B cell (primary cell): Measurements from ENCODE around the gene WARS2. TPM values are rescaled to one million over a fixed set of nuclear protein-coding genes. Genes with fewer than 3 reads are reported as not detected.

Experiments
- ATAC-seq: fragments of 200-7000 bp; cut with Tn5 transposase; one replicate; pipeline ENCODE4 v1.10.0; 2021; ENCODE audit warnings: low read depth, mild to moderate bottlenecking, moderate number of reproducible peaks, moderate library complexity
- CTCF ChIA-PET: fragments of 350-600 bp; sonication (Branson Sonifier 250); formaldehyde crosslinking; loops from one replicate; lab custom pipeline; 2021; ENCODE audit warnings: antibody characterized with exemption, inconsistent platforms; lab: Charles Lee
- POLR2A ChIA-PET: fragments of 350-600 bp; sonication (Branson Sonifier 250); formaldehyde crosslinking; loops from one replicate; lab custom pipeline; 2021; ENCODE audit warnings: antibody characterized with exemption; lab: Charles Lee
- DNase-seq: peaks from one replicate; pipeline ENCODE4 v3.0.0; 2013
- H2AFZ ChIP-seq: 2 replicates; pipeline ENCODE4 v1.6.1; 2012; ENCODE audit warnings: mild to moderate bottlenecking, low read depth, low read length; ENCODE audit not compliant: insufficient read depth, poor library complexity, severe bottlenecking
- H3K27ac ChIP-seq, 2 donors: 1 replicate in 1 of 2; 2 replicates in 1 of 2; pipeline ENCODE4 v1.5.1; 2012 to 2013; ENCODE audit warnings: low read length in 2 of 2, mild to moderate bottlenecking in 2 of 2, moderate library complexity in 1 of 2
- H3K27me3 ChIP-seq, 4 experiments: fragments of 200-600 bp in 1 of 4; sonication (generic) in 1 of 4; replicated peaks in 1 of 4; 1 replicate in 2 of 4; 2 replicates in 2 of 4; pipeline versions ENCODE4 v1.6.1 to v1.7.0; 2013 to 2016; ENCODE audit warnings: low read length in 3 of 4, mild to moderate bottlenecking in 2 of 4, mixed read lengths in 1 of 4, moderate library complexity in 1 of 4; ENCODE audit not compliant: insufficient read depth in 4 of 4, control insufficient read depth in 3 of 4; ENCODE audit errors: control extremely low read depth in 1 of 4
- H3K36me3 ChIP-seq, 2 experiments: replicated peaks in 1 of 2; 1 replicate in 1 of 2; 2 replicates in 1 of 2; pipeline versions ENCODE4 v1.6.1 to v1.7.1; 2013; ENCODE audit warnings: low read length in 1 of 2; ENCODE audit not compliant: insufficient read depth in 2 of 2, control insufficient read depth in 1 of 2; ENCODE audit errors: control extremely low read depth in 1 of 2, extremely low read depth in 1 of 2
- H3K4me1 ChIP-seq, 2 donors: fragments of 200-600 bp in 1 of 2; sonication (generic) in 1 of 2; 1 replicate in 1 of 2; 2 replicates in 1 of 2; pipeline versions ENCODE4 v1.5.1 to v1.6.1; 2013 to 2017; ENCODE audit warnings: low read length in 2 of 2; ENCODE audit not compliant: control insufficient read depth in 2 of 2, insufficient read depth in 2 of 2
- H3K4me2 ChIP-seq: replicated peaks from 2 replicates; pipeline ENCODE3; 2012; ENCODE audit warnings: mild to moderate bottlenecking, low read depth, low read length; ENCODE audit not compliant: poor library complexity, severe bottlenecking
- H3K4me3 ChIP-seq, 5 experiments: fragments of 200-600 bp in 1 of 5; sonication (generic) in 1 of 5; 1 replicate in 3 of 5; 2 replicates in 2 of 5; pipeline versions ENCODE4 v1.5.1 to v1.7.0; 2011 to 2016; ENCODE audit warnings: low read length in 4 of 5, mild to moderate bottlenecking in 4 of 5, low read depth in 2 of 5, control low read depth in 1 of 5, moderate library complexity in 1 of 5; ENCODE audit not compliant: insufficient read depth in 1 of 5; ENCODE audit errors: control extremely low read depth in 1 of 5, extremely low read depth in 1 of 5
- H3K79me2 ChIP-seq: fragments of 200-600 bp; sonication (generic); one replicate; pipeline ENCODE4 v1.6.0; 2016; ENCODE audit warnings: low read length; ENCODE audit not compliant: control insufficient read depth, insufficient read depth
- H3K9ac ChIP-seq: fragments of 200-600 bp; sonication (generic); 2 replicates; pipeline ENCODE4 v1.6.1; 2017; ENCODE audit warnings: mild to moderate bottlenecking, low read length, moderate library complexity
- H3K9me3 ChIP-seq, 3 donors: one replicate each; pipeline versions ENCODE4 v1.6.1 to v1.7.1; 2013; ENCODE audit warnings: low read length in 2 of 3; ENCODE audit not compliant: control insufficient read depth in 2 of 3, insufficient read depth in 1 of 3; ENCODE audit errors: control extremely low read depth in 1 of 3
- H4K20me1 ChIP-seq: 2 replicates; pipeline ENCODE4 v1.6.0; 2012; ENCODE audit warnings: mild to moderate bottlenecking, low read length; ENCODE audit not compliant: insufficient read depth, control insufficient read depth, poor library complexity, severe bottlenecking
- H3K27ac Mint-ChIP-seq: one replicate; pipeline ENCODE4 v1.8.0; 2021; ENCODE audit warnings: mixed read lengths
- H3K27me3 Mint-ChIP-seq: one replicate; pipeline ENCODE4 v1.8.0; 2021; ENCODE audit warnings: mixed read lengths
- H3K4me1 Mint-ChIP-seq: one replicate; pipeline ENCODE4 v1.8.0; 2021; ENCODE audit warnings: mixed read lengths
- H3K4me3 Mint-ChIP-seq: one replicate; pipeline ENCODE4 v1.8.0; 2021; ENCODE audit warnings: mixed read lengths
- H3K9me3 Mint-ChIP-seq: one replicate; pipeline ENCODE4 v1.8.0; 2022; ENCODE audit warnings: mixed read lengths; ENCODE audit not compliant: insufficient read depth
- CTCF ChIP-seq: fragments of 200-600 bp; IDR thresholded peaks from one replicate; pipeline ENCODE4 v1.8.0; 2022; ENCODE audit warnings: antibody characterized with exemption, mild to moderate bottlenecking
- EZH2 ChIP-seq: IDR thresholded peaks from 2 replicates; pipeline ENCODE4 v1.6.1; 2012; ENCODE audit warnings: borderline replicate concordance, low read depth, mild to moderate bottlenecking, moderate library complexity, low read length; ENCODE audit not compliant: insufficient read depth, poor library complexity, severe bottlenecking
- WGBS: methylation state at CpG from one replicate; pipeline ENCODE4 v1.1.5; 2013; ENCODE audit warnings: missing lambda C conversion rate; ENCODE audit not compliant: insufficient coverage; 5-methylcytosine and 5-hydroxymethylcytosine counted together
- intact Hi-C: fragments of 100-400 bp; cut with micrococcal nuclease; formaldehyde crosslinking; loops from one replicate; pipeline ENCODE4 v1.10.0; 2022
- polyA plus RNA-seq: library from polyadenylated mRNA; depleted of rRNA; stranded (reverse); fragments of >200 nt; gene quantifications from 2 replicates; pipeline ENCODE4 v1.2.3, GENCODE V29; 2012
- total RNA-seq, 2 donors: library from RNA; stranded (reverse); fragments of 120-200 nt in 1 of 2; gene quantifications; 1 replicate in 1 of 2; 2 replicates in 1 of 2; pipeline versions ENCODE4 v1.2.3 to v1.2.4, GENCODE V29; 2013 to 2022

The WARS2 gene
- total and polyA plus RNA-seq, 2 donors (not counting 1 experiment from before 2014, with no cell fraction given) = 4.2 to 14.3 TPM

- Histone ChIP-seq H3K4me3 (no peak overlapping the region), H3K9ac (no peak overlapping the region), H4K20me1 (no peaks in the 10 kb centered on the region), H3K27me3 (peaks cover 1 to 45% (median 39%) of the 10 kb centered on the region in 4 experiments), H3K9me3 (peaks cover 0 to 31% (median 3%) of the 10 kb centered on the region in 3 donors), H3K4me1 (peaks cover 18 to 19% of the 10 kb centered on the region in 2 donors), H3K4me2 (no peak overlapping the region), H2AFZ (no peak overlapping the region), H3K36me3 (no peaks in the 10 kb centered on the region), H3K27ac (no peak overlapping the region), H3K79me2 (no peaks in the 10 kb centered on the region)
- no CpG with 5 or more reads among the region's 1 CpG for WGBS
- ChIA-PET CTCF (no interaction called here), POLR2A (no interaction called here)
- ATAC-seq (no peak), DNase-seq (no peak)
- H3K27ac Mint-ChIP-seq = no peak overlapping the region
- H3K4me3 Mint-ChIP-seq = no peak overlapping the region
- TF ChIP-seq EZH2 (no peak), CTCF (no peak)
- H3K27me3 Mint-ChIP-seq = peaks cover 51% of the 10 kb centered on the region
- peaks cover 17% of the 10 kb centered on the region for H3K4me1 Mint-ChIP-seq
- intact Hi-C loops = no loop called here
- H3K9me3 Mint-ChIP-seq = peaks cover 6% of the 10 kb centered on the region
These were observed 130.3 kb downstream of the WARS2 start for GRCh38 chr1:119010201-119010600.

- ATAC-seq (no peak), DNase-seq (no peak)
- H3K27ac ChIP-seq = no peak overlapping the region
- H3K4me1 ChIP-seq = peaks cover 18 to 19% of the 10 kb centered on the region in 2 donors
- peaks cover 3 to 53% (median 47%) of the 10 kb centered on the region in 4 experiments for H3K27me3 ChIP-seq
- peaks cover 0 to 31% (median 3%) of the 10 kb centered on the region in 3 donors for H3K9me3 ChIP-seq
- no peaks in the 10 kb centered on the region for H3K36me3 ChIP-seq
- Mint-ChIP-seq H3K4me3 (no peak overlapping the region), H3K9me3 (peaks cover 6% of the 10 kb centered on the region), H3K27ac (no peak overlapping the region), H3K27me3 (peaks cover 61% of the 10 kb centered on the region), H3K4me1 (peaks cover 17% of the 10 kb centered on the region)
- no peaks in the 10 kb centered on the region for H4K20me1 ChIP-seq
- WGBS = 17% methylated on average over 1 of the region's 2 CpGs
- TF ChIP-seq CTCF (no peak), EZH2 (no peak)
- no peak overlapping the region for H2AFZ ChIP-seq
- POLR2A ChIA-PET = no interaction called here
- no peaks in the 10 kb centered on the region for H3K79me2 ChIP-seq
- CTCF ChIA-PET = interaction anchor here (0.8 to 2.0 kb wide), 5 partner anchors 23 to 861 kb away, joined by 3 to 15 read pairs (median 8); no protein-coding TSS in a partner anchor
- intact Hi-C loops = loop anchor here (2.0 kb wide), 1 partner anchor 24 kb away; no protein-coding TSS in a partner anchor
- H3K4me2 ChIP-seq = no peak overlapping the region
- H3K9ac ChIP-seq = no peak overlapping the region
- no peak overlapping the region for H3K4me3 ChIP-seq
These were observed 131.2 kb downstream of the WARS2 start for GRCh38 chr1:119009312-119009655.
